ENCODE data around the gene UBE3B. TPM values are rescaled to one million over a fixed set of nuclear protein-coding genes. Genes with fewer than 3 reads are reported as not detected.
A peak's percentile ranks its signal among the peaks of the same experiment; 100 is the strongest.

UBE3B gene
- total RNA-seq, 4 donors from 2014 or later = 51.0 to 93.5 (median 78.9) TPM

DNA sequence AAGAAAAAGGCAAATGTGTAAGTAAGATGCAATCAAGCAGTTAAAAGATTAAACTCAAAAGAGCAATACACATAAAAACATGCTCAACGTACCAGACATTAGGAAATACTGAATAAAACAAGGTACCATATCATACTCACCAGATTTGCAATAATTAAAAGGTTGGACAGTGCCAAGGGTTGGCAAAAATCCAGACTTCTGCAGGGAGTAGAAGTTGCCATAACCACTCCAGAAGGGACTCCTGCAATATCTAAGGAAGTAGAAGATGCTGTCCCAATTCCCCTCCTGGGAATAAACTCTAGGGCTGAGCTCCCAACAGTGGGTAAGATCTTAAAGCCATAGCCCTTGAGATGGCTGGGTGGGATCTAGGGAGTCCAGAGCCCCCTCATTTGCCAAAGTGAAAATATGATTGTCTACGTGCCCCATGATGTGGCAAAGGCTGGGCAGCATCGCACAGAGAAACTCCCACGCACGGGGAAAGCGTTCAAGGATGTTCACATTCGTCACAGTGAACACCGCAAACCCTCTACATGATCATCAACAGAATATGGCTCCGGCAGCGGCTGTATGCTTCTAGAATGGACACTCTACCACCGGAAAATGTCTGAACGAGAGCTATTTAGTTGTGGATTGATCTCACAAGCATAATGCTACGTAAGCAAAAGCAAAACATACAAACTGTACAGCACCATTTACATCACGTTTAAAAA, 12.6 kb upstream of the UBE3B start:
- H3K36me3 ChIP-seq = peaks cover 0 to 52% (median 12%) of the 10 kb centered on the region in 3 donors
- TF ChIP-seq, protein P1, sequence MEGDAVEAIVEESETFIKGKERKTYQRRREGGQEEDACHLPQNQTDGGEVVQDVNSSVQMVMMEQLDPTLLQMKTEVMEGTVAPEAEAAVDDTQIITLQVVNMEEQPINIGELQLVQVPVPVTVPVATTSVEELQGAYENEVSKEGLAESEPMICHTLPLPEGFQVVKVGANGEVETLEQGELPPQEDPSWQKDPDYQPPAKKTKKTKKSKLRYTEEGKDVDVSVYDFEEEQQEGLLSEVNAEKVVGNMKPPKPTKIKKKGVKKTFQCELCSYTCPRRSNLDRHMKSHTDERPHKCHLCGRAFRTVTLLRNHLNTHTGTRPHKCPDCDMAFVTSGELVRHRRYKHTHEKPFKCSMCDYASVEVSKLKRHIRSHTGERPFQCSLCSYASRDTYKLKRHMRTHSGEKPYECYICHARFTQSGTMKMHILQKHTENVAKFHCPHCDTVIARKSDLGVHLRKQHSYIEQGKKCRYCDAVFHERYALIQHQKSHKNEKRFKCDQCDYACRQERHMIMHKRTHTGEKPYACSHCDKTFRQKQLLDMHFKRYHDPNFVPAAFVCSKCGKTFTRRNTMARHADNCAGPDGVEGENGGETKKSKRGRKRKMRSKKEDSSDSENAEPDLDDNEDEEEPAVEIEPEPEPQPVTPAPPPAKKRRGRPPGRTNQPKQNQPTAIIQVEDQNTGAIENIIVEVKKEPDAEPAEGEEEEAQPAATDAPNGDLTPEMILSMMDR (IDR thresholded peaks at IDR 0.05) = no peak
- TF ChIP-seq EP300 (IDR thresholded peaks at IDR 0.05) (no peak), POLR2A (IDR thresholded peaks at IDR 0.05) (no peak)
- H3K4me3 ChIP-seq = no peak overlapping the region
- H3K27me3 ChIP-seq = no peaks in the 10 kb centered on the region
- no peaks in the 10 kb centered on the region for H3K9me3 ChIP-seq
- peak overlapping the region in 3 of 4 donors; percentile 84 to 96 (median 92) for H3K27ac ChIP-seq
- peaks cover 0 to 96% (median 72%) of the 10 kb centered on the region in 4 donors for H3K4me1 ChIP-seq
- DNase-seq (ENCODE audit: low spot score in 2 of 2) = no peak
- 89 to 92% methylated on average over 14 of the region's 14 CpGs for WGBS, 2 donors

DNA sequence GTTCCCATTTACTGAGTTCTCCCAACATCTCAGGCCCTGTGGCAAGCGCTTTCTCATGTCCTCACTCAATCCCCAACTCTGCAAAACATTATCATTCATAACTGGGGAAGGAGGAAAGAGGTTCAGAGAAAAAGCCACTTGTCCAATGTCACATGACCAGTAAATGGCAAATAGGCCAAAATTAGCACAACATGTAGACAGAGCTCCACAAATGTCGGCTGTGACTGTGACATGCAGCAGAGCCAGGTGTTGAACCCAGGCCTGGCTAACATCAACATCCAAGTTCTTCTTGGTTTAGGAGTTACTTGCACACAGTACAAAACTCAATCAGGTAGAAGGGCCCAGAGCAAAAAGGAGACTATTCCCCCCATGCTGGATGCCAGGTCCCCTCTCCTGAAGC, 11.1 kb upstream of the UBE3B start:
- TF ChIP-seq, protein P1 (IDR thresholded peaks at IDR 0.05) = no peak
- TF ChIP-seq POLR2A (IDR thresholded peaks at IDR 0.05) (no peak), EP300 (IDR thresholded peaks at IDR 0.05) (no peak)
- no peak overlapping the region for H3K4me3 ChIP-seq
- no peak for DNase-seq (ENCODE audit: low spot score in 2 of 2)
- 69 to 74% methylated on average over 2 of the region's 2 CpGs for WGBS, 2 donors
- peaks cover 0 to 96% (median 58%) of the 10 kb centered on the region in 4 donors for H3K4me1 ChIP-seq
- no peaks in the 10 kb centered on the region for H3K9me3 ChIP-seq
- H3K27me3 ChIP-seq = no peaks in the 10 kb centered on the region
- peaks cover 0 to 62% (median 12%) of the 10 kb centered on the region in 3 donors for H3K36me3 ChIP-seq
- H3K27ac ChIP-seq = peak overlapping the region in 2 of 4 donors; percentile 58 to 71

DNA sequence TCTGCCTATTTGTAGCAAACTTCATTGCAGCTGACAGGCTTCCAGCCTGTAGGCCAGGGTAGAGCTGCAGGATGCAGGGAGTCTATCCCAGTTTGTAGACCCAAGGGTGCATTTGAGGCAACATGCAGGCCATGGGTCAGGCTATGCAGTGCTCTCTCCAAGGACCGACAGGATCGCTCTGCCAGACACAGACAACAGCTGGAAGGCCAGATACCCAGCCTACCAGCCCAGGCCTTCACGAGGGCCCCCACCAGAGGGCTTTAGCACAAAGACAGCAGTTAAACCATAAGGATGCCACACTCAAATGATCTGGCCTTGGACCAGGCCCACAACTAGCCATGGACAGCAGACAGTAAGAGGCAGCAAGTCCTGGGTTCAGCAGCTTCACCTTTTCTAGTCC, 10.6 kb upstream of the UBE3B start:
- TF ChIP-seq EP300 (IDR thresholded peaks at IDR 0.05) = no peak
- no peak for TF ChIP-seq POLR2A (IDR thresholded peaks at IDR 0.05)
- TF ChIP-seq, protein P1 (IDR thresholded peaks at IDR 0.05) = no peak
- Histone ChIP-seq H3K27ac (peak overlapping the region in 3 of 4 donors; percentile 37 to 71 (median 58)), H3K36me3 (peaks cover 0 to 62% (median 12%) of the 10 kb centered on the region in 3 donors), H3K27me3 (no peaks in the 10 kb centered on the region), H3K4me1 (peaks cover 0 to 95% (median 53%) of the 10 kb centered on the region in 4 donors), H3K9me3 (no peaks in the 10 kb centered on the region), H3K4me3 (no peak overlapping the region)
- 20 to 50% methylated on average over 1 to 3 of the region's 3 CpGs for WGBS, 2 donors
- no peak for DNase-seq (ENCODE audit: low spot score in 2 of 2)

DNA sequence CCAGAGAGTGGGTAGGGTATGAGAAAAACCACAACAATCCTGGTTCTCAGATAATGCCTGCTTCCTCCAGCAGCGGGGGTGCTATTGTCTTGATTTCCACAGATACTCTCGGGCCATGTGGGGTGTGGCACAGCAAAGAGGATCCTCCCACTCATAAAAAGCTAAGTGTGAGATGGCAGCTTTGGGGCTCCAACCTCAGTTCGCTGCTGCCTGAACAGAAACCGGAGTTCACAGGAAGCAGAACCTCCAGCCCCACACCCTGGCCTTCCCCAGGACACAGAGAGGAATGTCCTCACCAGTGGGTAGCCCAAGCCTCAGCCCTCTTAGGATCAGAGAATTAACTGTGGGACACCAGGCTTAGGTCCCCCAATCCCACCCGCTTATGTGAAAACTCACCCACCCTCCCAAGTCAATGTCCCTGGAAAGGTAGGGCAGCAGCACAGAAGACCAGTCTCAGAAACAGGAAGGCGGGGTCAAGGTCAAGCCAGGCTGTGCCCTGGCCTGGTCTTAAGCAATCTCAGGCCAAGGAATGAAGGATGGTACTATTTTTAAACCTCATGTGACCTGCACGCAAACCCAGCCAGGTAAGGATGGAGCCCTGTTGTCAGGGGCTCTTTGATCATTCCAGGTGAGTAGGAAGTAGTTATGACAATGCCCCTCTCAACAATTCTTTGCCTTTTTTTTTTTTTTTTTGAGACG, 9.3 kb upstream of the UBE3B start:
- Histone ChIP-seq H3K36me3 (peaks cover 0 to 62% (median 12%) of the 10 kb centered on the region in 3 donors), H3K27me3 (no peaks in the 10 kb centered on the region), H3K27ac (peak overlapping the region in 3 of 4 donors; percentile 18 to 71 (median 58)), H3K9me3 (no peaks in the 10 kb centered on the region), H3K4me3 (no peak overlapping the region), H3K4me1 (peaks cover 0 to 94% (median 40%) of the 10 kb centered on the region in 4 donors)
- no peak for DNase-seq (ENCODE audit: low spot score in 2 of 2)
- WGBS, 2 donors = 66 to 70% methylated on average over 6 to 8 of the region's 8 CpGs
- TF ChIP-seq, protein P1 (IDR thresholded peaks at IDR 0.05) = no peak
- TF ChIP-seq EP300 (IDR thresholded peaks at IDR 0.05) = no peak
- no peak for TF ChIP-seq POLR2A (IDR thresholded peaks at IDR 0.05)

DNA sequence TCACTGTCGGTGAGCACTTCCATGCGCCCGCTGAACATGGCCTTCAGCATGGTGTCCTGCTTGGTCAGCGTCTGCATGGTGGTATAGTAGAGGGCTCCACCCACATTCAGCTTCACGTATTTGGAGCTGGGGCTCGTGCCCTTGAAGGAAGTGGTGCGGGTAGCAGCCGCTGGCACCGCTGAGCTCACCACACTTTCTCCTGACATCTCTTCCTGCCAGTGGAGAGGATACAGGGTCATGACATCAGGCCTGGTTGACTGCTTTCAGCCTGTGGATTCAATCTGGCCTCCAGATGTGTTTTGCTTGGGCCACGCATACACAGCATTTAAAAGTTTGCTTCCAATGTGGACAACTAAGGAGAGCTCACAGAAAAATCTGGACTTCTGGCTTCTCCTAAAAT, 7.9 kb upstream of the UBE3B start:
- TF ChIP-seq, protein P1 (IDR thresholded peaks at IDR 0.05) = no peak
- TF ChIP-seq POLR2A (IDR thresholded peaks at IDR 0.05) (no peak), EP300 (IDR thresholded peaks at IDR 0.05) (no peak)
- Histone ChIP-seq H3K36me3 (peaks cover 0 to 62% (median 12%) of the 10 kb centered on the region in 3 donors), H3K9me3 (no peaks in the 10 kb centered on the region), H3K27me3 (no peaks in the 10 kb centered on the region), H3K4me1 (peaks cover 0 to 93% (median 26%) of the 10 kb centered on the region in 4 donors), H3K4me3 (no peak overlapping the region), H3K27ac (peak overlapping the region in 2 of 4 donors; percentile 47)
- 75 to 88% methylated on average over 7 to 9 of the region's 10 CpGs for WGBS, 2 donors
- no peak for DNase-seq (ENCODE audit: low spot score in 2 of 2)
